GM23338 (cell line): Measurements from ENCODE around the gene PPP1R37. TPM values are rescaled to one million over a fixed set of nuclear protein-coding genes. Genes with fewer than 3 reads are reported as not detected.

ENCODE experiments used
- ATAC-seq: fragments of 200-7000 bp; cut with Tn5 transposase; 3 replicates; pipeline ENCODE4 v1.9.1; 2020
- DNase-seq: peaks from one replicate; pipeline ENCODE4 v3.0.0-alpha.2; 2015; ENCODE audit warnings: low spot score
- H2AFZ ChIP-seq: fragments of 200-600 bp; sonication (generic); 2 replicates; pipeline ENCODE4 v1.8.0; 2016; ENCODE audit warnings: antibody characterized with exemption, mild to moderate bottlenecking, moderate library complexity
- H3F3A ChIP-seq: fragments of 200-600 bp; sonication (generic); replicated peaks from 2 replicates; pipeline ENCODE4 v1.8.0; 2017; ENCODE audit warnings: antibody characterized with exemption, mixed run types, low read depth
- H3K27ac ChIP-seq: fragments of 200-600 bp; sonication (generic); 2 replicates; pipeline ENCODE4 v1.6.1; 2016; ENCODE audit warnings: low read depth
- H3K27me3 ChIP-seq: fragments of 200-600 bp; sonication (generic); 2 replicates; pipeline ENCODE4 v1.8.0; 2016; ENCODE audit warnings: mild to moderate bottlenecking, mixed run types, moderate library complexity; ENCODE audit not compliant: insufficient read depth
- H3K36me3 ChIP-seq: fragments of 200-600 bp; sonication (generic); 2 replicates; pipeline ENCODE4 v1.8.0; 2016; ENCODE audit warnings: mild to moderate bottlenecking; ENCODE audit not compliant: insufficient read depth
- H3K4me1 ChIP-seq: fragments of 200-600 bp; sonication (generic); 2 replicates; pipeline ENCODE4 v1.8.0; 2016; ENCODE audit warnings: mild to moderate bottlenecking, moderate library complexity; ENCODE audit not compliant: insufficient read depth
- H3K4me2 ChIP-seq: fragments of 200-600 bp; sonication (generic); 2 replicates; pipeline ENCODE4 v1.7.1; 2017; ENCODE audit warnings: mixed run types
- H3K4me3 ChIP-seq: fragments of 200-600 bp; sonication (generic); 2 replicates; pipeline ENCODE4 v1.6.1; 2016; ENCODE audit warnings: mixed run types
- H3K79me2 ChIP-seq: fragments of 200-600 bp; sonication (generic); replicated peaks from 2 replicates; pipeline ENCODE4 v1.8.0; 2017; ENCODE audit warnings: mild to moderate bottlenecking; ENCODE audit not compliant: insufficient read depth
- H3K9me2 ChIP-seq: fragments of 200-600 bp; sonication (generic); 2 replicates; pipeline ENCODE4 v1.8.0; 2017; ENCODE audit not compliant: insufficient read depth
- H4K20me1 ChIP-seq: fragments of 200-600 bp; sonication (generic); replicated peaks from 2 replicates; pipeline ENCODE4 v1.8.0; 2017; ENCODE audit warnings: mild to moderate bottlenecking; ENCODE audit not compliant: insufficient read depth
- H3K27ac Mint-ChIP-seq: 2 replicates; pipeline ENCODE4 v1.8.0; 2020; ENCODE audit warnings: inconsistent platforms, mild to moderate bottlenecking, moderate library complexity, mixed read lengths
- H3K27me3 Mint-ChIP-seq: 3 replicates; pipeline ENCODE4 v1.8.0; 2022; ENCODE audit warnings: low read depth, mild to moderate bottlenecking, moderate library complexity, mixed read lengths, inconsistent platforms; ENCODE audit not compliant: insufficient read depth, poor library complexity
- H3K36me3 Mint-ChIP-seq: 3 replicates; pipeline ENCODE4 v1.8.0; 2021; ENCODE audit warnings: low read depth, mild to moderate bottlenecking, inconsistent platforms, moderate library complexity, mixed read lengths
- H3K4me1 Mint-ChIP-seq: 3 replicates; pipeline ENCODE4 v1.8.0; 2020; ENCODE audit warnings: mild to moderate bottlenecking, inconsistent platforms, mixed read lengths
- H3K4me3 Mint-ChIP-seq: 3 replicates; pipeline ENCODE4 v1.8.0; 2021; ENCODE audit warnings: moderate library complexity, mild to moderate bottlenecking, inconsistent platforms, mixed read lengths
- H3K9me3 Mint-ChIP-seq: 3 replicates; pipeline ENCODE4 v1.8.0; 2020; ENCODE audit warnings: moderate library complexity, mild to moderate bottlenecking, inconsistent platforms, mixed read lengths
- CREB1 ChIP-seq: fragments of 250-450 bp; sonication (Bioruptor Pico); IDR thresholded peaks from 2 replicates; pipeline ENCODE4 v1.5.0; 2020; ENCODE audit warnings: low read depth, mild to moderate bottlenecking, moderate library complexity
- CTCF ChIP-seq, 2 experiments: fragments of 200-600 bp in 1 of 2; sonication (generic) in 1 of 2; conservative IDR thresholded peaks; 2 replicates each; pipeline versions ENCODE4 v1.5.1 to v1.6.1; 2016 to 2017; ENCODE audit warnings: antibody characterized with exemption in 2 of 2, low read depth in 2 of 2, mild to moderate bottlenecking in 2 of 2, moderate library complexity in 1 of 2
- ETS1 ChIP-seq: IDR thresholded peaks from 2 replicates; pipeline ENCODE4 v1.6.1; 2016; ENCODE audit warnings: antibody characterized with exemption
- EZH2 ChIP-seq: fragments of 200-600 bp; sonication (generic); IDR thresholded peaks from one replicate; pipeline ENCODE4 v1.8.0; 2017; ENCODE audit warnings: antibody characterized with exemption, mild to moderate bottlenecking, low read depth; ENCODE audit not compliant: unreplicated experiment
- NANOG ChIP-seq: IDR thresholded peaks from 2 replicates; pipeline ENCODE4 v1.6.1; 2016; ENCODE audit warnings: antibody characterized with exemption, borderline replicate concordance
- REST ChIP-seq: IDR thresholded peaks from one replicate; pipeline ENCODE4 v1.6.1; 2018; ENCODE audit warnings: antibody characterized with exemption; ENCODE audit not compliant: unreplicated experiment
- STAT1 ChIP-seq: IDR thresholded peaks from one replicate; pipeline ENCODE4 v1.6.1; 2016; ENCODE audit warnings: antibody characterized with exemption; ENCODE audit not compliant: unreplicated experiment
- ZNF331 ChIP-seq: fragments of 250-450 bp; sonication (Bioruptor Pico); IDR thresholded peaks from 2 replicates; pipeline ENCODE4 v1.5.0; 2020; ENCODE audit warnings: low read depth, mild to moderate bottlenecking, moderate library complexity
- ZNF462 ChIP-seq: fragments of 250-450 bp; sonication (Bioruptor Pico); IDR thresholded peaks from 2 replicates; pipeline ENCODE4 v1.5.0; 2020; ENCODE audit warnings: mild to moderate bottlenecking, moderate library complexity
- polyA plus RNA-seq: library from polyadenylated mRNA; unstranded; fragments of >200 nt; fragmentation: Nextera tagmentation; extraction: Ambion mirVana; gene quantifications from 2 replicates; pipeline ENCODE4 v1.2.1, GENCODE V29; 2016
- total RNA-seq: library from RNA; depleted of rRNA; stranded (reverse); fragments of >200 nt; shearing (Covaris generic); gene quantifications from 2 replicates; pipeline ENCODE4 v1.2.3, GENCODE V29; 2014

The PPP1R37 gene
- total and polyA plus RNA-seq, 2 experiments from 2014 or later = 6.9 to 47.2 TPM

DNA sequence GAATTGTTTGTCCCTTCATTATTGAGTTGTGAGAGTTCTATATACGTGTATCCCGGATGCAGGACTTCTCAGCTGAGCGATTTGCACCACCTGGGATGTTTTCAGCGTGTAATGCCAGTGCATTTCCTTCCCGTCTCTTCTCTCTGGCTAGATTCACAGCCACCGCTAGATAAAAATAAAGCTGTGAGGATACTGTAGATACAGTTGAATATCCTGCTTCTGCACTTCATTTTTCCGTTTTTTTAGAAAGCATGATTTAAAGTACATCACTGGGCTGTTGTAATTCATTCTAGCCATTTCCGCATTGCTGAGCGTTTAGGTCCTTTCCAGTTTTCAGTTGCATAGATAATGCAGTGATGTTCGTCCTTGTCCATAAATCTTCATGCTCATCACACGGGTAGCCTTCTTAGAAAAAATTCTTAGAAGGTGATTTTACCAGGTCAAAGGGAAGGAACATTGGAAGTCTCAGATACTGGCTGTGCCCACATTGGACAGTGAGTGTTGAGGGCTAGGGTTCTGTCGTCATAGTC is 14.7 kb downstream of the PPP1R37 start:
- no peaks in the 10 kb centered on the region for H3K27me3 ChIP-seq
- no peaks in the 10 kb centered on the region for H3F3A ChIP-seq
- H3K27ac Mint-ChIP-seq = no peak overlapping the region
- no peak overlapping the region for H3K4me3 Mint-ChIP-seq
- DNase-seq = no peak
- H3K9me2 ChIP-seq = no peaks in the 10 kb centered on the region
- no peak overlapping the region for H3K27ac ChIP-seq
- no peak overlapping the region for H3K4me3 ChIP-seq
- H3K4me1 Mint-ChIP-seq = peaks cover 22% of the 10 kb centered on the region
- H3K4me2 ChIP-seq = no peak overlapping the region
- no peak for TF ChIP-seq ZNF331
- TF ChIP-seq CREB1 (CRISPR knock-in tag) = no peak
- TF ChIP-seq EZH2 = no peak
- no peak for TF ChIP-seq REST
- no peak for TF ChIP-seq CTCF (conservative IDR thresholded peaks at IDR 0.05; ENCODE audit: low read depth in 2 of 2)
- TF ChIP-seq ETS1 = no peak
- TF ChIP-seq NANOG = no peak
- no peak for TF ChIP-seq STAT1
- no peaks in the 10 kb centered on the region for H3K9me3 Mint-ChIP-seq
- H3K36me3 ChIP-seq = no peaks in the 10 kb centered on the region
- H3K79me2 ChIP-seq = peaks cover 94% of the 10 kb centered on the region
- ATAC-seq = no peak
- peaks cover 4% of the 10 kb centered on the region for H3K27me3 Mint-ChIP-seq
- H3K4me1 ChIP-seq = peaks cover 3% of the 10 kb centered on the region; the same call in 1 of the 2 replicates
- peaks cover 48% of the 10 kb centered on the region for H4K20me1 ChIP-seq
- no peaks in the 10 kb centered on the region; the same call in 2 of the 3 replicates for H3K36me3 Mint-ChIP-seq
- no peak overlapping the region for H2AFZ ChIP-seq

DNA sequence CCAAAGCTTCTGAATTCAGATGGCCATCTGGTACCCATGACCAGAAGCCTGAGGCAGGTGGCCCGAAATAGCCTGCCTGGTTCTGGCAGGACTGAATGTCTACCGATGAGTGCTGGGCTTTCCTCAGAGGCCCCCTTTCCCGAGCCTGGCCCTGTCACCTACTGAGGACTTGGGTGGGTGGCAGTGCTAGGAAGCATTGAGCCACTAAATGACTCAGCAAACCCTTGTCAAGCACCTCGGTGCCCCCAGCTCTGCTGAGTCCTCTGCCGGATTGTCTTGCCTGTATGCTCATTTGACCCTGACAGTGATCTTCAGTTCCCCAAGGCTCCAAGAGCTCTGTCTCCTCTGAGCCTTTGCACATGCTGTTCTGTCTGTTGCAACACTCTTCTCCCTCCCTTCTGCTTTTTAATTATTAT is 17.9 kb downstream of the PPP1R37 start:
- Histone ChIP-seq H3K4me1 (no peaks in the 10 kb centered on the region; the same call in 1 of the 2 replicates), H3K9me2 (no peaks in the 10 kb centered on the region), H3K27me3 (no peaks in the 10 kb centered on the region), H3K4me3 (no peak overlapping the region), H3K4me2 (no peak overlapping the region), H3K36me3 (no peaks in the 10 kb centered on the region), H3F3A (no peaks in the 10 kb centered on the region), H3K27ac (no peak overlapping the region), H4K20me1 (peaks cover 51% of the 10 kb centered on the region), H2AFZ (no peak overlapping the region), H3K79me2 (peaks cover 97% of the 10 kb centered on the region)
- no peak for ATAC-seq
- DNase-seq = no peak
- Mint-ChIP-seq H3K27ac (no peak overlapping the region), H3K27me3 (peaks cover 2% of the 10 kb centered on the region), H3K4me3 (no peak overlapping the region), H3K36me3 (no peaks in the 10 kb centered on the region), H3K9me3 (no peaks in the 10 kb centered on the region), H3K4me1 (peaks cover 2% of the 10 kb centered on the region; the same call in 1 of the 3 replicates)
- TF ChIP-seq ZNF462 = no peak
